Embryonic facial prominence (tissue), 1 donor: Measurements from ENCODE around the gene LRRK1.

Experiments used
- DNase-seq: peaks from one replicate; pipeline ENCODE4 v3.0.0-alpha.2; 2016; ENCODE audit errors: extremely low spot score

LRRK1 gene

DNA sequence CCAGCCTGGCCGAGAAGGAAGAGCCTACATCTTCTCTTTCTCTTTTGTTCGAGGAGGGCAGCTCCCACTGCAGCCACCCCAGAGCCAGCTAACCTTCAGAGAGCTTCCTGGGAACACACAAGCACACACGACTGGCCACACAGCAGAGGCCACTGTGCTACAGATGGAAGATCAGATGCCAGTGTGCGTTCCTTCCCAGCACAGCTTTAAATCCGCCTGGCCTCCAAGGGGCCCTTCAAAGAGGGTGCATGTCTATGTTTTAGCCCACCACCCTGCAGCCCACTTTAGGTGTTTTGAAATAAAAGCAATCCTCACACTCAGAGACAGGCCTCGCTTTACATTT is 27.2 kb upstream of the LRRK1 start:
- no peak for DNase-seq

DNA sequence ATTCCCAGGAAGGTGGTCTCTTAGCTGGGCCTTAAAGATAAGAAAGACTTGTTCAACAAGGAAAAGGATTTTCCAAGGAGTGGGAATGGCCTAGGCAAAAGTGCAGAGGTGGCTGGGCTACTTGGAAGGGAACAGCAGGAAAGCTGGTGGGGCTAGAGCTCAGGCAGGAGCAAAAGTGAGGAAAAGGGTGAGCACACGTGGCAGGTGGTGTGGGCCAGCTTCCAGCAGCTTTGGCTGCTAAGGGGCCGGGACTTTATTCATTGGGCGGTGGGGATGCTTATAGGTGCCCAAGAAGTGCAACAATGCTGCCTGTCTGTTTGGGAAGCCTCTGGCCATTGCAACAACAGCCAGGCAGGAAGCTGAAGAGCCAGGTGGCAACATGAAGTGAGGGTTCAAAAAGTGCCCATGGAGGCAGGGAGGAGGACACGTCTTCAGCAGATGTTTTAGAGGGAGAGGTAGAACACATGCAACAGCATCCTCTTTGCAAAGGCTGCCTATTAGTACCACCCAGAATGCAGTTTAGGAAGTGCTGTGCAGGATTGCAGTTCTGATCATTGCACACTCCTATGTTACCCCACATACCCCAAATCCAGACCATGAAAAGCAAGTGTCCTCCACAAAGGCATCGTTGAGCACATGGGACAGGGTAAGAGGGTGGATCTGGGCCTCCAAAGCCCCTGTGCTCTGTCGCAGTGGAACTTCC is 25.7 kb upstream of the LRRK1 start:
- DNase-seq, result no peak

DNA sequence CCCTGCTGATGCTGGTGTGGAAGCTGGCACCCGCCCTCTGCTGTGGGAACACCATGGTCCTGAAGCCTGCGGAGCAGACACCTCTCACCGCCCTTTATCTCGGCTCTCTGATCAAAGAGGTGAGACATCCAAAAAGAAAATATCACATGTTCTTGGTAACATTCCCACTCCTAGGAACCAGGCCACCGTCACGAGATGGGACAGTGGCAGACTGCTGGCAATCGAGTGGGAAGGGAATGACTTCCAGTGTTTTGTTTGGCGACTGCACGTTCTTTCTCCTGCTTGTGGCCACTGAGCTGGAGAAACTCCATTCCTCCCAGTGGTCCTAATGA is 25.2 kb upstream of the LRRK1 start:
- DNase-seq, result no peak

DNA sequence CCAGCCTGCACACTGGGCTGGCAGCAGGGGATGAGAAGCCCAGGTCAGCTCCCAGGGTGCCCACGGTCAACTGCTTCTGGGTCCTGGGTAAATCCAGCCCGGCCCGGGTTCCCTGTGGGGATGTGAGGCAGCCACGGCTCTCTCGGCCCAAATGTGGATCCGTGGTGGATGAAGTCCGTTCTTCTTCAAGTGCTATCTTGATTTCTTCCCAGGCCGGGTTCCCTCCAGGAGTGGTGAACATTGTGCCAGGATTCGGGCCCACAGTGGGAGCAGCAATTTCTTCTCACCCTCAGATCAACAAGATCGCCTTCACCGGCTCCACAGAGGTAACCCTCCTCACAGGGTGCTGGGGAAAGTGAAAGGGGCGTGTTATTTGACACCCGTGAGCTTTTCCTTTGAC is 23.4 kb upstream of the LRRK1 start:
- no peak for DNase-seq

DNA sequence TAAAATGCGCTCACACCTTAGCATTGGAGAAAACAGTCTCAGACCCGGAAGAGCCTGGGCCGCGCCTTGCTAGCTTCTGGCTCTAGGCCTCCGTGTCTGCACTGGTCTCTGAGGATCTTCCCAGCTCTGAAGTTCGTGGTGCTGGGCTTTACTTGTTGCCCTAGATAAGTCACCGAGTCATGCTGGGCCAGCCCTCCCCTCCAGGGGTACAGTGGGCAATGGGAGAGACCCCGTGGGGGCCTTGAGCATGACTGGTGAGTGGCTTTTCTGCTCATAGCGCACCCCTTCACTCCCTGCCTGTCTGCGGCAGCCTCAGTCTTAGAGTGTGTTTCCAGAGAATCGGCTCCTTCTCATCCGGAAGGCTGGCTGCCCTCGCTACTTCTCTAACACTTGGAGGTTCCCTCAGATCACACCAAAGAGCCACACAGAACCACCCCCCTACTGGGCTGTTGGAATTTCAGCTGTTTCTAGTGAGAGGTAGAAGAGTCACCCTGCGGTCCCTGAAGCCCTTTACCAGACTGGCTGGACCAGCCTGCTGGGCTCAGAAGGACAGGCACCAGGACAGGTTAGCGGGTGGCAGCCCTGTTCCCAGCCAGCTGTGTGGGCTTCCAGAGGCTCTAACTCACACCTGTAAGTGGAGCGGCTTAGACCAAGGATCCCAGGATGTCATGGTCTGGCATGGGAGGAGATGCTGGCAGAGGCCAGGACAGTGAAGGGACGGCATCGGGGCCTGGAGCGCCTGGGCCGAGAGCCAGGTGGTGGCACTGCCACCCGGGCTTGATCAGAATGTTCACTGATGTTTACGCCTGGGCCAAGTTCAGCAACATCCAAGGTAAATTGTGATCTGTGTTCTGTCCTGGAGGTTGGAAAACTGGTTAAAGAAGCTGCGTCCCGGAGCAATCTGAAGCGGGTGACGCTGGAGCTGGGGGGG is 21.7 kb upstream of the LRRK1 start:
- no peak for DNase-seq

DNA sequence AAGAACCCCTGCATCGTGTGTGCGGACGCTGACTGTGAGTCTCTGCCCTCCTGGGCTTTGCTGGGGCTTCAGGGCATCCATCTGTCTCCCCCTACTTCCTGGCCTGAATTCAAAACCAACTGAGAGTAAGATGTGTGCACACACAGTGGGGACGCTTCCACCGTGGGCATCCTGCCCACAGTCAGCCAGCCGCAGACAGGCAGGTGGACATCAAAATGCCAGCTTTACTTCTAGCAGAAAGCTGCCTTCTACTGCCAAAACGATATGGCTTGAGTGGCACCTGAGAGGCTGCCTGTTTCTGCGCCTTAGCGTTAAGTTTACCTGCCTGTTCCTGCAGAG is 21.0 kb upstream of the LRRK1 start:
- DNase-seq, result no peak

DNA sequence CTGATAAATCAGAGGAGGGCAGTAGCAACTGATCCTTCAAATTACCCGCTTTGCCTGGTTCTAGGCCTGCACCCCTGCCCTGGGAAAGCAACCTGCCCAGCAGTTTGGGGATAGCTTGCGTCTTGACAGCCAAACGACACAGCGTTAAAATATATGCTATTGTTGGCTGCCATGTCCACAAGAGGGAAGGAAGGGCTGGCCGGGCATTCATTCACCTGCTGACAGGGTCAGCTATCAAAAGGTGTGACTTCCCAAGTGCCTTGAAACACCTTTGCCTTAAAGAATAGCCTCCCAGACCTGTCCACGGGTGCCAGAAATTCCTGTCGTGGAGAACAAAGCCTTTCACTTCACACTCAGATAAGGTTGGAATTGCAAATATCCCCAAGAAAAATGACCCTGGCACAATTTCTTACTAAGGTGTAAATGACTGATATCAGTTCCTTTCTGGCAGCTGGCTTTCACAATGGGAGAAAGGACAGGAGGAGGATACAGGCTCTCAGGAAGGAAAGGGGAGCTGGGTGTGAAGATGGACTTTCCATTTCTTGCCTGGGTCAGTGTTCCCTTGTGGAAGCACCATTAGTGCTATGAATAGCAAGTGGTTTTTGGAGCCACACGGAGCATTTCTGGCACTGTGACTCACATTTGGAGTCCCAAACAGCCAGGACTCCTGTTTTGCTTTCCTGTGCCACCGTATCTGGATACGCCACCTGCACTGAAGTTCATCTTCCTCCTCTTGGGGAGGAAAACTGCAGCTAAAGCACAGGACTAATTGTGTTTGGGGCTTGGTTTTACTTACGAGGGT is 20.3 kb upstream of the LRRK1 start:
- DNase-seq, result no peak

DNA sequence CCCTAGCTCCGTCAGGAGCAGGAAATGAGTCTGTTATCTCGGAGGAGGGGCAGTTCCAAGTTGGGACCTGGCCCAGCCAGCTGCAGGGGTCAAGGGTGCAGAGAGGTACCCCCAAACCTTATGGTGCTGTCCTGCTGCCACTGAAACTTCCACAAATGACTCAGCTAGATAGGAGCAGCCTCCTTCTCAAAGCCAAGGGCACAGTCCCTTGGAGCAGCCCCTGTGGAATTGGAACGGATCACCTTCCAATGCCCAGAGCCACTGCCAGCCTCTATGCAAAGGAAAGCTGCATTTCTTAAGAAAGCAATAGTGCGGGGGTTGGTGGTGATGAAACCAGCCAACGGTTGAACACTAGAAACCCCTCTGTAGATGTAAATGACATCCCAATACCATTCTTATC is 19.6 kb upstream of the LRRK1 start:
- DNase-seq, result no peak

DNA sequence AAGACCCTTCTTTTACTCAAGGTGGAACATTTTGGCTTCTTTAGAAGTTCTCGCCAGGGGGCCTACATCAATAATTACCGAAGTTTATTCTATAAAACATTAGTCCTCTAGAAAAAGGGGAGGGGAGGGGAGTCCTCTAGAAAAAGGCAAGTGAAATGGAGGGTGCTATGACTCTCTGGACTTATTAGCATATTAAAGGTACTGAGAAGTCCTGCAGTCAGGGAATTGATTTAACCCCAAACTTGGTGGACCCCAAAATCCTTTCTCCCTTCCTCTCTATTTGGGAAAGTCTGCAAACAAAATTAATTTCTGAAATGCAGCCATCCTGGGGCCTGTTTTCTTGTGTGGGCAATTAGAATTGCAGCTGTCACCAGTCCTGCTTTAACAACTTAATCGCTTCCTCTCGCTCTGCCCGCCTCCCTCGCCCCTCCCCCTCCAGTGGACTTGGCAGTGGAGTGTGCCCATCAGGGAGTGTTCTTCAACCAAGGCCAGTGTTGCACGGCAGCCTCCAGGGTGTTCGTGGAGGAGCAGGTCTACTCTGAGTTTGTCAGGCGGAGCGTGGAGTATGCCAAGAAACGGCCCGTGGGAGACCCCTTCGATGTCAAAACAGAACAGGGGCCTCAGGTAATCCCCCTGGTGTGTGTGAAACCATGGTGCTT is 18.9 kb upstream of the LRRK1 start:
- DNase-seq, result no peak

DNA sequence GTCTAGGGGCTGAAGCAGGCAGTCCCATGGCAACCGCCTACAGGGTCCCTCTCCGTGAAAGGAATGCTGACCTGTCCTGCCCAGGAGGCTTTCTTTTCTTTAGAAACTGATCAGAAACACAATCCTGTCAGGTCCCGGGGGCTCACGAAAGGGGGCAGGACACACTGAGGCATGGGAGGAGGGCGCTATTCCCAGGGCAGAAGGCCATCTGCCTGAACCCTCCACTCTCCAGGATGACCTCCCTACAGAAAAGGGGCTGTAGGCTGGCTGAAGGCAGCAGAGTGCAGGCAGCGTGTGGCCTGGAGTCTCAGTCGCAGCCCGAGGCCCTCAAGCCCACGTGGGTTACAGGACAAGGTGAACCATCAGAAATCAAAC is 18.4 kb upstream of the LRRK1 start:
- no peak for DNase-seq

DNA sequence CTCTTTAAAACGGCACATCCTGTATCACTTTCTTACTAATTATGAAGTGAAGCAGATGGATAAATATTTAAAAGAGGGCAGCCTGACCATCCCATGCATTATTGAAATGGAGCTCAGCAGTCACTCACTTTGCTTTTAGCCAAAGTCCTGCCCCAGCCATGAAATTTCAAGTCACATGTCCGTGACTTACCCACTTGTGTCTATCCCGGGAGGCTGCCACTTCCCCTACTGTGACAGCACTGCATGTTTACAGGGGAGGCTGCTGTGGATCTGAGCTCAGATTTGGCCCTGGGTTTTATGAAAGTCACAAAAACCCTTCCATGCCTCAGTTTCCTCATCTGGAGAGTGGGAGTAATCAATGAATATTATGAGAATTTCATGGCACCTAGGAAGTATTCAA is 17.9 kb upstream of the LRRK1 start:
- no peak for DNase-seq

DNA sequence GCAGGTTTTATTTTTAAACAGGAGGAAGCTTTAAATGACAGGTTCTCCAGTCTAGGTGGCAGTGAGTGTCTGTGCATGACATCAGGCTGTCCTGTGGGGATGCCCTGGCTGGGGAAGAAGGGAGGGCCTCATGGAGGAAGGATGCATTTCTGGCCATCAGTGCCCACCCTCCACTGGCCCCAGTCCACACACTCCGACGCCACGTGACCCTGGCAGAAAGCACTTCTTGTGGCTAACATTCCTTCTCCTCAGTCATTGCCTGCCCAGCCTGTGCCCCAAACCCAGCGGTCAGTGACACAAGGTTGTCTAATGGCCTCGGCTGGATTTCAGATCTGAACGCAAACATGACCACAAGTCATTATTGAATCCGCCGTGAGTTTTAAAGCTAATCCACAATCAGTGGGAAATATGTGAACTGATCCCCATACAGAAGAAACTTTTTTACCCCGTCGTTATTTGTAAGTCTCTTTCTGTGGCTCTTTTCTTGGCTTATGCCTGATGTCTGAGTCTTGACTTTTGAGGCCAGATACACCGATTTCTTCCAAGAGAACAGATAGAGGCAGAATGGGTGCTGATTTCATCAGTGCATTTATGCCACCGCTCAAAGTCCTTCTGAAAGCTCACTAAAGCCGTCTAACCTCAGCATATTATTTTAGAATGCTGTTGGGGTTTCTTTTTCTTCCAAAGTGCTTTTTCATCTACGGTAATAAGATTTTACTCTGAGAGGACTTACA is 17.3 kb upstream of the LRRK1 start:
- no peak for DNase-seq

DNA sequence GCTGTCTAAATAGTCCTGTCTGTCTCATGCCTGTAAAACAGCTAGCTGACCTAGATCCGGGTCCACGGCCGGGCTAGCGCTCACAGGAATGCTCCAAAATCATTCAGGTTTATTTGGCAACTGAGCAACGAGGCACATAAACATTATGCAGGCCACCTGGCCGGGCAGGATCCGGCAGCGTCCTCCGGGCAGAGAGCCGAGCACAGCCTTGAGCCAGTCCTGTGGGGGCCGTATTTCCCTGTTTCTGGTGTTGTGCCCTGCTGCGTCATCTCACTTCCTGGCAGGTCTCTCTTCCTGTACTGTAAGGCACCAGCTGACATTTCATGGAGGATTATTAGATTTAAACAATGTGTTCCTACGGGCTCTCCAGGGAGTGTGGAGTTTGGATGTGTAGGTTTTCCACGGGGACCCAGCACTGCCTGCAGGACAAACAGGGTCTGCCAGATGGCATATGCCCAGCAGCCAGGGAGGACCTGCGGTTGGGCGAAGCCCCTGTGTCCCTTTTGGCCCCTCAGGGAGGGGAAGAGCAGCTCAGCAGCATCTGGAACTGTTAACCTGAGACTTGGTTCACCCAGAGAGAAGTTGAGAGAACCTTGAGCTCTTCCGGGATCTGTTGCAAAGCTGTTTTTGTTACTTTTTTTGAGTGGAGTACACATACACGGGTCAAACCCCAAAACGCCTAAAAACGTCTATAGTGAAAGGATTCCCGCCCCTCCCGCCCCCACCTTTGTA is 16.6 kb upstream of the LRRK1 start:
- DNase-seq, result peak; percentile 78

DNA sequence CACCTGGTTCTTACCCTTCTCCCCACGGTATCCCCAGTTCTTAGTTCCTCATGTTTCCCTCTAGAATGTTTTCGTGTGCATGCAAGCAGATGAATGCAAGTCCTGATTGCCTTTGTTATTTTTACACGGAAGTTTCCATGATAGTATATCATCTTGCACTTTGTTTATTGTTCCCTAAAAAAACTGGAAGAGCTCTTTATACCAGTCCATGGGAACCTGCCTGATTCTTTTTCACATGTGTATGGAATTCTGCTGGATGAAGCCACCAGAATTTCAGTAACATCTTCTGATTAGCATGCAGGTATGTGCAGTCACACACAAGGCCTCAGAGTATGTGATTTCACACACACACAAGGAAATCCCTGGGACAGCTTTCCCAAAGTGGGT is 16.0 kb upstream of the LRRK1 start:
- DNase-seq, result no peak

DNA sequence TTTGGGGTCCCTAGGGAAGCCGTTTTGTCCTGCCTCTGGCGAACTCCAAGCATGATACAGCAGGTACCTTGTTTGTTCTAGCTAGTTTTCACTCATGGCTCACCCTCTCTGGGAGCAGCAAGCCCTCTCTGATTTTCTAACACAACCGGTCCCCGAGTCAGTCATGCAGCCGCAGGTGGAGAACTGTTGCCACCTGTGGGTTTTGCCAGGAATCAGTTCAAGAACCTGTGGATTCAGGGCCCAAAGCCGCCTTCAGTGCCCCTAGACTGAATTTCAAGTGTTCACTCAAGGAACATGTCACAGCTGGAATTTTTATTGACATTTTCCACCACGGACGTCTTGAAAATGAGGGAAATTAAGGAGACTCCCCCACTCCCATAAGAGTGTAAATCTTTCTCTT is 13.3 kb upstream of the LRRK1 start:
- no peak for DNase-seq

DNA sequence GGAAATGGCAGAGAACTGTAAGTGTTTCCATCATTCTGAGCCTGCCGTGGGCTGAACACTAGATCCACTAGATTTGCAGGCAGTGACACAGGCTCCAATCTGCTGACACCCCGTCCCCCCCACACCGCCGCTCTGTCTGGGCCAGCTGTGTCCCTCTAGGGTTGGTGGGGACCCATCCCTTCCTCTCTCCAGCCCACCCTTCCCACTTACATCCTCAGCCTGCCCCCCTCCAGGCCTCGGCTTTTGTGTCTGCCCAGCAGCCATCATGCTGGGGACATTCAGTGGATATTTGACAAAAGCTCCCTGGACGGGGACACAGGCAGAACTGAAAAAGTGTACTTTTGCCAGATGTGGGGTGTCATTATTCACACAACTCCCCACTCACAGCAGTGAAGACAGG is 10.7 kb upstream of the LRRK1 start:
- DNase-seq, result no peak

DNA sequence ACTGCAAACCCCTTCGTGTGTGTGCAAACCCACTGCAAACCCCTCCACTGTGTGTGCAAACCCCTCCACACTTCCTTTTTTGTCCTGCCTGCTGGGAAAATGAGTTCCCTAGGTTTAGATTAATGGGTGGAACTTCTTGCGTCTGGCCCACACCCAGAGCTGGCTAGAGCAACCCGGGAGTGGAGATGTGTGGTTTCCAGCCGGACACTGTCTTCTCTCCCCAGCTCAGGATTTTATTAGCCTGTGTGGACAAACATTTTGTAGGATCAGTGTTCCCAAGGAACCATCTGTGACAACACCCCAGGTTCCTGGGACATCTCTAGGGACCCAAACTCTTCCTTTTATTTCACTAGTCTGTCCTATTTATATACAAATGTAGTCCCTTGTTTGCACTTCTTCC is 9.6 kb upstream of the LRRK1 start:
- no peak for DNase-seq

DNA sequence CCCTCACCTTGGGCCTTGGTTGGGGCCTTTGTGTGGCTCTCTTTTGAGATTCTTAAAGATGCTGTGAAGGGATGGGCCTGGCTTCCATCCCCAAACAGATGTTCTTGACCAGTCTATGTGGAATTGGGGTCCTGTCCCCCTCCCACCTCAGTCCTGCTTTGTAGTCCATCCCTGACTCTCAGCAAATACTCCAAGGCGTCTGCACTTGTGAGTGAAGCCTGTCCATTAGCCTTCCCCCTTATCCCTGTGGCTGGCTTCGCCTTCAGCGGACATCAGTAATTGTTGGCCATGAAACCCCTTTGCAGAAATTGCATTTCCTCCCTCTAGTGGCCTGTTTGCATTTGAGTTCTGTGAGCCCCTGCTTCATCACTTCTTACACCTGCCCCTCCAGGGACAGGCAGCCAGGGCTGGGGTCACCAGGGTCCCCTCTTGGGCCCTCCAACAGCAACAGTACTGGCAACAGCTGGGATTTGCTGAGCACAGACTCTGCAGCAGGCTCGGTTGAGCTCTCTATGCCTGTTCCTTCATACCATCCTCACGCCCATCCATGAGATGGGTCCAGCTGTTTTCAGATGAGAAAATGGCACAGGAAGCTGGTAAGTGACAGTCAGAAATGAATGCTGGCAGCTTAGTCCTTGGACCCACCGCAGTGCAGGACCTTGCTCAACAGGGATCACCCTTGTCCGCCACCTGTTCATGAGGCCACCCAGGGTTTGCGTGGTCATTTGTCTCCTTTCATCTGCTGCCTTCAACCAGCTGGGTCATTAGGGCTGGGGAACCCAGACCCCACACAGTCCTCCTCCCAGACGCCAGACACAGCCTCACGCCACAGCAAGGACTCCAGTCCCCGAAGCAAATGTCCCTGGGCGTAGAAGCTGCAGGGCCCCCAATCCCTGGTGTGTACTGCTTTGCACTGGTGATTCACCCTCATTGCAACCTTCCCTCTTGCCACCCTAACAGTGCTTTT is 8.9 kb upstream of the LRRK1 start:
- no peak for DNase-seq

DNA sequence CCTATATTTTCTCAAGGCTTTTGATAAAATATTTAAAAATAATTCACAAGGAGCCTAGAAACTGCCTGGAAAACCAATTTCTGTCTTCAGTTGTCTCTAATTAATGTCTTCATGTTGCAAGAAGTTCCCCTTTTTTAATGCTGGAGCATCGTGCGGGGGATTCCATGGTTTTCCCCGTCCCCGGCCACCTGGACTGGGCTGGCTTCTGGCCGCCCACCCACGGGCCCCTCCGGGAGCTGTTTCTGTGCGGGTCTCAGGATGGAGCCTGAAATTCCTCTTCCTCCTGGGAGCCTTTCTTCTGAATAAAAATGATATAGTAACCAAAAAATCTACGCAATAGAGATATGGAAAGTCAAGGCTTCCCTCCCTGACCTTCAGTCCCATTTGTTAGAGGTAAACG is 8.1 kb upstream of the LRRK1 start:
- no peak for DNase-seq

DNA sequence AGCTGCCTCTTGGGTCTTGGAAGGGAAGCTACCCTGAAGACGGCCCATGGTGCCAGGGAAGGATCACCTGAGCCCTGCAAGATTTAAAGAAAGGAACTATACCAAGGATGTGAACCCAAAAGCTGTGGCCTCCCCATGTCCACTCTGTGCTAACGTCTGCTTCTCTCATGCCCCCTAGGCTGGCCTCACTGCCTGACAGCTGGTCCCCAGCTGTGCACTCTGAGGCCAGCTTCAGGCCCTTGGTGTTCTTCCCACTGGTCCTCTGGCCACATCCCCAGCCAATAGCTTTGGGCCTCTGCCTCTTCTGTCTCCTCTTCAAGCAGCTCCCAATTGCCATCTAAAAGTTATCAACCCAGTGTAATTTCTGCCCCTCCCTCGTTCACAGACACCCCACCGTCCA is 5.2 kb upstream of the LRRK1 start:
- DNase-seq, result no peak
